ENCODE data around the gene SEC14L2.

SEC14L2 gene

GRCh38 chr22:30396871-30397655 is at the start of gene SEC14L2:
Gene SEC14L2 (plus strand): TSS chr22:30397018. CDS start chr22:30397117, 99 bp downstream.
- no peak for DNase-seq (ENCODE audit: low read depth)

GRCh38 chr22:30347255-30347892 is 49.4 kb upstream of the SEC14L2 start:
- DNase-seq (ENCODE audit: low read depth), result no peak

GRCh38 chr22:30348404-30348803 is 48.4 kb upstream of the SEC14L2 start:
- no peak for DNase-seq (ENCODE audit: low read depth)

GRCh38 chr22:30348809-30349208 is 48.0 kb upstream of the SEC14L2 start:
- peak; percentile 50 for DNase-seq (ENCODE audit: low read depth)

- DNase-seq (ENCODE audit: low read depth), result peak; percentile 47
These were observed 45.6 kb upstream of the SEC14L2 start for GRCh38 chr22:30351226-30351625.

GRCh38 chr22:30354644-30355043 is 42.2 kb upstream of the SEC14L2 start:
- no peak for DNase-seq (ENCODE audit: low read depth)

- DNase-seq (ENCODE audit: low read depth), result peak; percentile 43
These were observed 40.2 kb upstream of the SEC14L2 start, which contains the start of the genes CCDC157 and SF3A1 for GRCh38 chr22:30356449-30357235. Gene CCDC157 (plus strand): TSS chr22:30357007. CDS start chr22:30366001, 8,994 bp downstream. Gene SF3A1 (minus strand): TSS chr22:30356894. CDS start chr22:30356792, 102 bp downstream.

GRCh38 chr22:30357236-30357570 is 39.6 kb upstream of the SEC14L2 start:
- DNase-seq (ENCODE audit: low read depth), result no peak

GRCh38 chr22:30357650-30358215 is 39.1 kb upstream of the SEC14L2 start:
- DNase-seq (ENCODE audit: low read depth), result no peak

- no peak for DNase-seq (ENCODE audit: low read depth)
These were observed 38.3 kb upstream of the SEC14L2 start for GRCh38 chr22:30358541-30358940.

- no peak for DNase-seq (ENCODE audit: low read depth)
These were observed 34.7 kb upstream of the SEC14L2 start for GRCh38 chr22:30361916-30362650.

GRCh38 chr22:30362651-30363281 is 34.1 kb upstream of the SEC14L2 start:
- DNase-seq (ENCODE audit: low read depth), result no peak

- DNase-seq (ENCODE audit: low read depth), result no peak
These were observed 30.9 kb upstream of the SEC14L2 start for GRCh38 chr22:30365891-30366290.

GRCh38 chr22:30368420-30368819 is 28.4 kb upstream of the SEC14L2 start:
- no peak for DNase-seq (ENCODE audit: low read depth)

GRCh38 chr22:30370641-30371230 is 26.1 kb upstream of the SEC14L2 start:
- DNase-seq (ENCODE audit: low read depth), result no peak

GRCh38 chr22:30371321-30371720 is 25.5 kb upstream of the SEC14L2 start:
- no peak for DNase-seq (ENCODE audit: low read depth)

- DNase-seq (ENCODE audit: low read depth), result no peak
These were observed 24.8 kb upstream of the SEC14L2 start for GRCh38 chr22:30371981-30372380.

- no peak for DNase-seq (ENCODE audit: low read depth)
These were observed 23.9 kb upstream of the SEC14L2 start for GRCh38 chr22:30372915-30373314.

- DNase-seq (ENCODE audit: low read depth), result no peak
These were observed 23.2 kb upstream of the SEC14L2 start for GRCh38 chr22:30373331-30374325.
